Thyroid gland (tissue), 4 donors: Measurements from ENCODE around the gene PDS5B.
"Not testable (repeated sequence)": the region's sequence is repeated elsewhere in the genome, so short reads cannot be mapped to it uniquely, and the experiment has no call there.

ENCODE experiments used
- CTCF ChIP-seq, 6 experiments: fragments of 200-600 bp in 3 of 6; fragments of 450-650 bp in 3 of 6; sonication (generic) in 3 of 6; IDR thresholded peaks; one replicate each; pipeline ENCODE4 v1.5.1; 2016 to 2019; ENCODE audit warnings: antibody characterized with exemption in 6 of 6, mild to moderate bottlenecking in 2 of 6, inconsistent platforms in 1 of 6, moderate library complexity in 1 of 6
- POLR2A ChIP-seq, 2 donors: fragments of 450-650 bp; IDR thresholded peaks; one replicate each; pipeline ENCODE4 v1.6.1; 2017; ENCODE audit warnings: antibody characterized with exemption in 2 of 2, mild to moderate bottlenecking in 2 of 2, moderate library complexity in 1 of 2

- not testable (repeated sequence) for TF ChIP-seq CTCF, POLR2A (IDR thresholded peaks at IDR 0.05)
Observed at GRCh38 chr13:32826372-32826771, 240.1 kb downstream of the PDS5B start.
